Hematopoietic multipotent progenitor cell treated with erythropoietin and hydrocortisone succinate and interleukin-3 and kit ligand, for 8 days (in vitro differentiated cells): ENCODE measurements around the gene TSPAN9.

ENCODE experiments used
- DNase-seq: peaks from one replicate; pipeline ENCODE4 v3.0.0-alpha.2; 2015

TSPAN9 gene

GRCh38 chr12:3326156-3326849 is 249.1 kb downstream of the TSPAN9 start:
- no peak for DNase-seq

GRCh38 chr12:3326850-3327780 is 249.9 kb downstream of the TSPAN9 start:
- no peak for DNase-seq

- DNase-seq: no peak
Measured at GRCh38 chr12:3328081-3328480, 250.9 kb downstream of the TSPAN9 start.

GRCh38 chr12:3328571-3328970 is 251.4 kb downstream of the TSPAN9 start:
- DNase-seq: no peak

- DNase-seq: no peak
Measured at GRCh38 chr12:3329361-3329760, 252.2 kb downstream of the TSPAN9 start.

DNA sequence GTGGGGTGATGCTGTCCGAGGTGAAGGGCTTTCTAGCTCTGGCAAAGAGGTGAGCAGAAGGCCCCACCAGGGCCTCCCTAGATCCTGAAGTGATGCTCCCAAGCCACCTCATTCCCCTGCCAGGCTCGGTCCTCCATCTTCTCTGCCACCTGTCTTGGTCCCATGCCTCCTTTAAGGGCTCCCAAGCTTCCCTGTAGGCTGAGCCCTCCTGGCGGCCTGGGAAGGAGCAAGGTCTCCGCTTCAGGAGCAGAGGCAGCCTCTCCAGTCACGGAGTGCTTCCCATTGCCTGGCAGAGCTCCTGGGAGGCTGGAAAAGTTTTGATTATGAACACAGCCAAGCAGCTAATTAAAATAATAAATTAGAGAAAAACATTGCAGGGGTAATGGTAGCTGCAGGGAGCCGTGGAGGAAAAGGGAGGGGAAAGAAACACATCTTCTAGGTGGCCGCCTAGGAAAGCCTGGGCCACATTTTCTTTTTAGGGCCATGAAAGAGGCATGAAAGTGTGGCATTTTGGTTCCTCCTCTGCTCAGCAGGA is 253.9 kb downstream of the TSPAN9 start:
- DNase-seq: no peak

- DNase-seq: no peak
Measured at GRCh38 chr12:3332188-3332587, 255.0 kb downstream of the TSPAN9 start.

DNA sequence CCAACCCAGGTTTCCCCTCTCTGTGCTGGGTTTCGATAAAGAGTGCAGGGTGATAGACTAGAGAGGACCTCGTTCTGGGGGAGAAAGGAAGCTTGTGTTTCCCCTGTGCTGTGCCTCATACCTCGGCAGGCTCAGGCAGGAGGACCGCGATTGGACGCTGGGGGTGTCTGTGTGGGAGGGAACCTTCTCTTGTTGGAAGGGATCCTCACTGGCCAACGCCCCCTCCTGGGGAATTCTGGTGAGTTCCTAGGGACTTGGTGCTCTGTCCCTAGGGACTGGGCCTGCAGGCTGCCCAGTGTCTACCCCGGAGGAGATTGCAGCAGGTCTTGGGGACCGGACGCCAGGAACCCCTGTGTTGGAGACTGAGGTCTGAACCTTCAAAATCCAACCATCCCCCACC is 256.4 kb downstream of the TSPAN9 start:
- no peak for DNase-seq

DNA sequence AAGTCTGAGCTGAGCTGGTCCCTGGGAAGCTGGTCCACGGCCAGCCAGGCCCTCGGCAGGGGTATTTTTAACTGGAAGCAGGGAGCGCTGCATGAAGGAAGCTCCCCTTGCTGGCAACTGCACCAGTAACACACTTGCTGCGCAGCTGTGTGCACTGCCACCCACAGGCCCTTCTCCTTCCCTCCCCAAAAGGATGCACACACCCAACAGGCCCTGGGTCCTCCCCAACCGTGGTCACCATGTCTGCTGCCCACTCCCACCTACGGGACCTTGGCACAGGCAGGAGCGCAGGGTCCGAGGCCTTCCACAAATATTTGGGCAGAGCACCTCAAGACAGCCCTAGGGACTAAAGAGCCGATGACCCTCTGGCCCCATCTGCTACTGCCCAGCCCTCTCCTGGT is 256.8 kb downstream of the TSPAN9 start:
- DNase-seq: no peak

DNA sequence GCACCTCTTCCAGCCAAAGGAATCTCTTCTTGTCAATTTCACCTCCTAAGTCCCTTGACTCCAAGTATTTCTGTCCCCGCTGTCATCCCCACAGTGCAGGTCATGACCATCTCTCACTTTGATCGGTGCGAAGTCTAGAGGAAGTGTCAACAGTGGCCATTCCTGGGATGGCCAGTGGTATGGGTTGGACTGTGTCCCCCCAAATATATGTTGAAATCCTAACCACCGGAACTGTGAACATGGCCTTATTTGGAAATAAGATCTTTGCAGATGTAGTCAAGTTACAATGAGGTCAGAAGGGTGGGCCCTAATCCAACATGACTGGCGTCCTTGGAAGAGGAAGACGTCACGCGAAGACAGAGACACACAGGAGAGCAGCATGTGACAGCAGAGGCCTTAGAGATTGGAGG is 257.9 kb downstream of the TSPAN9 start:
- no peak for DNase-seq
